SIG-M5 treated with dmso at 0.1 percent for 504 hours (cell line): ENCODE data around the gene TBX22.
"Not testable (repeated sequence)": the region's sequence is repeated elsewhere in the genome, so short reads cannot be mapped to it uniquely, and the experiment has no call there.

Source experiments
- DNase-seq: peaks from one replicate; lab custom pipeline; 2025; ENCODE audit not compliant: unreplicated experiment; lab: John Stamatoyannopoulos, UW

Gene TBX22, protein sequence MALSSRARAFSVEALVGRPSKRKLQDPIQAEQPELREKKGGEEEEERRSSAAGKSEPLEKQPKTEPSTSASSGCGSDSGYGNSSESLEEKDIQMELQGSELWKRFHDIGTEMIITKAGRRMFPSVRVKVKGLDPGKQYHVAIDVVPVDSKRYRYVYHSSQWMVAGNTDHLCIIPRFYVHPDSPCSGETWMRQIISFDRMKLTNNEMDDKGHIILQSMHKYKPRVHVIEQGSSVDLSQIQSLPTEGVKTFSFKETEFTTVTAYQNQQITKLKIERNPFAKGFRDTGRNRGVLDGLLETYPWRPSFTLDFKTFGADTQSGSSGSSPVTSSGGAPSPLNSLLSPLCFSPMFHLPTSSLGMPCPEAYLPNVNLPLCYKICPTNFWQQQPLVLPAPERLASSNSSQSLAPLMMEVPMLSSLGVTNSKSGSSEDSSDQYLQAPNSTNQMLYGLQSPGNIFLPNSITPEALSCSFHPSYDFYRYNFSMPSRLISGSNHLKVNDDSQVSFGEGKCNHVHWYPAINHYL

DNA sequence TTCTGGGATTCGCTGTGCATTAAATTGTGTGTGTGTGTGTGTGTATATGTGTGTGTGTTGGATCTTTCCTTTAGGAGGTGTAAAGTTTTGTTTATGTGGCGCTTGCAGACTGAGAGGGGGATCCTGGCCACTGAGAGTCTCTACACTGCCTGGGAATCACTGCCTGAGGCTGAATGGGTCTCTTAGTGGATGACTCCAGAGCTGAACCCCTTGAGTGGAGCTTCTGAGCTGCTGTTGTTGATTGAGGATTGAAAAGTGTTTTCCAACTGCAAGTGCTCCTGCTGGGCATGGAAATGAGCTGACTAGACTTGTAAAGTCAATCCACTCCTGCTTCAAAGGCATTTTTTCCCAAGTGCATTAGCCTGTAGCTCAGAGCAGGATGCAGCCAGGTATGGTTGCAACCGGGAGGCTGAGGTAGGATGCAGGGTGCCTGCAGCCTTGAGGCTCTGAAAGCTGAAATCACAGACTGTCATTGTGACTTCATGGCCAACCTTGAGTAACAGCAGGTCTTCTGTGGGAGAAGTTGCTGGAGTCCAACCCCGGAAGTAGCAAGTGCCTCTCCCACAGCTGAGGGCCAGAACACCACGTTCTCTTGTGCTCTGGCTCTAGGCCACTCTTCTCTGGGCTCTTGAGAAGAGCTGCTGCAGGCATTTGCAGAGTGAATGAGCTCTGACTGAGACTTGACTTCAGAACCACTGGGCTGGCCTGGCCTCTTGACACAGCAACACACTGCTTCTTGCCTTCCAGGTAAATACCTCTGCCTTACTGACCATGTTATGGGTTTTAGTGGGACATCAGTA is at the start of gene TBX22:
TBX22 (plus strand) TSS at position 613 of the 800 bp plus-strand sequence. CDS start 7,517 bp downstream, outside the sequence.
- no peak for DNase-seq

DNA sequence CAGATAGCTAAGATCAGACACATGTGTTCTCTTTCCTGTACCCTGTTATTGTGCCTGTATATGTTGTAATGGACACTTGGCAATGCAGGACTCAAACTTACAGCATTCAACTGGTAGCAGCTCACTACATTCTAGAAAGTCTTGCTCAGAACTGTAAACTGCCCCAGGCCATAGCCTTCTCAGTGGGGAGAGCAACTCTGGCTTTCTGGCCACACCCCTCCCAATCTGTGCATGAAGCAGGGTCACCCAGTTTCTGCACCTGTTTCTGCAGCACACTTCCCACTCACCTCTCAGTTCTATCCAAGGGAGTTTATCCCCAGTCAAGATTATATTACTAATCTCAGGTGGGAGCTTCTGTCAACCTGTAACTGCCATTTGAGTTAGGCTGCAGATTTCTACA is 38.9 kb upstream of the TBX22 start:
- no peak for DNase-seq

DNA sequence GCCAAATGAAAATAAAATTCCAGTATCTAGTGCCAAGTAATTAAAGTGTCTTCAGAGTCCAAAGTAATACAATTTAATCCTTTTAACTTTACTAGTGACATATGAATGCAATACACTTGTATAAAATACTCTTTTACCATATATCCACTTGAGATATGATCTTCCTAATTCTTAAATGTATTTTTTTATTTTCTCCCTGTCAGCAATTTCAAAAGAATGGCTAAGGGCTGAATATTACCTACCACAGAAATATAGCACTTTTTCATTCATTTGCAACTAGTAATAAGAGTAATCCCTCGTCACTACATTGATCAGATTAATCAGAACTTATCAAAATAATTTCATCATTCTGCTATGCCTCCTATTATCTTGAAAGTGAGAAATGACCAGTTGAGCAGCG is 10.1 kb upstream of the TBX22 start:
- no peak for DNase-seq

DNA sequence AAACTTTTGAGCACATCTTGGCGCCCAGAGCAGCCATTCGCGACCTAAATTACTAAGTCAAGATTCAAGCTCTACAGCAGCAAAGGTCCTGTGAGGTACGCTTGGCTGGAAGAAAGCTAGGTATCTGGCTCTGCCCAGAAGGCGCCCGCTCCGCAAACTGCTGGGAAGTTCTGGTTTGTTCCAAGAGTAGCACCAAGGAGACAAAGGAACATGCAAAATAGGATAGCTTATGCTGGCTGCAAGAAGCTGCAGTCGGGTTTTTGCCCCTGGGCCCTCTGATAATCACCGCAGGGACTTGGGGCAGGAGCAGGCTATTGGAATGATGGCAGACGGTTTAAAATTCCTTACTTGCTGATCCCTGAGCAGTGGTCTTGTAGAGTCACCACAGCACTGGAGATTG is 3.0 kb upstream of the TBX22 start:
- no peak for DNase-seq

DNA sequence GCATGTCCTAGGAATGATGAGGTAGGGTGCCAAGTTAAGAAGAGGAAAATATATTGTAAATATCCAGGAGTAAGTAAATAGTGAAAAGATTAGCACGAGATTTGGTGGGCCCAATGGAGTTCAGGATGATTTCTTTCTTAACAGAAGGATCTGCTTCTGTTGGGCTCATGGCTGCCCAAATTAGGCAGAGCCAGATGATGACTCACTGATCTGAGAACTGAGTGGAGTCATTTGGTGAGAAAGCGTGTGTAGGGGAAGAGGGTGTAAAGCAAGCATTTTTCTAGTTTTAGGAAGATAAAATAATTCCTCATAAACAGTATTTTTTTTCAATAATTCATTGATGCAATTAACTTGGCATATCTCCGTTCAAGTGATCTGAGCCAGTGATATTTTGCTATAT is 1.6 kb downstream of the TBX22 start:
- DNase-seq: no peak

DNA sequence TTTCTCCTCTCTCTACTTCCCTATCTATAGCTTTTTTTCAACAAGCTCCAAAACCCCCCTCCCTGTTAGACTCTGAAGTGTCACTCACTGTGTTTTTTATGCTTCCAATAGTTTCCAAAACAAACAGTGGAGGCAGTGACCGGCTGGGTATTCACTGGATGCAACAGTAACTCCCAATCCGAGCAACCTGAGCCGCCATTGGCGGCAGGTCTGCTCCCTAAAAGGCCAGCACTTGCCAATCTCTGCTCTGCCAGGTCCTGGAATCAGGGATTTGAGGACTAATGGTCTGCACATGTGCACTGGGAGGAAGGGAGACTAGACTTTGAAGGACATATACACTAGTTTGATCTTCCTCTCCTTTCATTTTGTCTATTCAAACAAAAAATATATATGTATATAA is 7.1 kb downstream of the TBX22 start:
- DNase-seq: no peak

DNA sequence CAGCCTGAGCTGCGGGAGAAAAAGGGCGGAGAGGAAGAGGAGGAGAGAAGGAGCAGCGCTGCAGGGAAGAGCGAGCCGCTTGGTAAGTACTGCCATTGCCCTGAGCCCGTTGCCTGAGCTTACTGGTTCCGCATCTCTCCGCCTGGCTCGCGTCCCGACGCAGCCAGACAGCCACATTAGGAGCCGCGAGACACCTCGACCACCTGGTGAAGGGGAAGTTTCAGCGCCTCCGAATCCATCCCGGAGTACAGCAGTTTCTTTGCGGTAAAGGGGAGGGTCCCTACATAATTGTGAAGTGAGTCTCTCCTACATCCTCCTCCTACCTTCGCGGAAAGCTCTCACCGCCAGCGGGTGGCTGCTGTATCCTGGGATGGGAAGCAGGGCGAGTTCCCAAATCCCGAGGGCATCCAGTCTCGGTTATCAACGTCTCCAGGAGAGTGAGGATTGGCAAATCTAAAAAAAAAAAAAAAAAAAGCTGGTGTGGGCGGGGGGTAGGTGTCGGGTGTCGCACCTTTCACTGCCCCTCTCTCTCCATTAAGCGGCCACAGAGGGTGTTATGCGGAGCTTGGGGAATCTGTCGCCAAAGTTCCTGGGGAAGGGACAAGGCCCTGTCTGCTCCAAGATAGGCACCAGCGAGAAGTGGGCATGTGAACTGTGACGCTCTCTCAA is 7.9 kb downstream of the TBX22 start:
- DNase-seq: no peak

DNA sequence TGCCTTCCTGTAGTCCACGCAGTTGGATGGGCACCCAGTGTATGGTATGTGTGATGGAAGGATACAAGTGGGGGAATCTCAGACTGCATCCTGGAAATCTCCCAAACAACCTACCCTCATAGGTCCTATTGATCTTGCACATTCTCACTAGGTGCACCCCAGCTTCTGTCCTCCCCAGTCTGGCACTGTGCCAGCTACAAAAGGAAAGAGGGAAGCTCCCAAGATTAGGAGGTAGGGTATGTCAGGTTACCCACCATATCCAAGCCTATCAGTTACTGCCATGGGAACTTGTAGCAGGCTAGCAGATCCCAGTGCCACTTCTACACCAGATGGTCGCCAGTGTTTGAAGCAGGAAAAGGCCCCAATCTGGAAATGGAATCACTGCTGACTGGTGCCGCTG is 11.6 kb downstream of the TBX22 start:
- no peak for DNase-seq

DNA sequence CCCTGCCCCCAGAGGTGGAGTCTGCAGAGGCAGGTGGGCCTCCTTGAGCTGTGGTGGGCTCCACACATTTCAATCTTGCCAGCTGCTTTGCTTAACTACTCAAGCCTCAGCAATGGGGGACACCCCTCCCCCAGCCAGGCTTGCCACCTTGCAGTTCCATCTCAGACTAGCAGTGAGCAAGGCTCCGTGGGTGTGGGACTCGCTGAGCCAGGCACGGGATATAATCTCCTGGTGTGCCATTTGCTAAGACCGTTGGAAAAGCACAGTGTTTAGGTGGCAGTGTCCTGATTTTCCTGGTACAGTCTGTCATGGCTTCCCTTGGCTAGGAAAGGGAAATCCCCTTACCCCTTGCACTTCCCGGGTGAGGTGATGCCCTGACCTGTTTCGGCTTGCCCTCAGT is 51.6 kb downstream of the TBX22 start:
- not testable (repeated sequence) for DNase-seq

DNA sequence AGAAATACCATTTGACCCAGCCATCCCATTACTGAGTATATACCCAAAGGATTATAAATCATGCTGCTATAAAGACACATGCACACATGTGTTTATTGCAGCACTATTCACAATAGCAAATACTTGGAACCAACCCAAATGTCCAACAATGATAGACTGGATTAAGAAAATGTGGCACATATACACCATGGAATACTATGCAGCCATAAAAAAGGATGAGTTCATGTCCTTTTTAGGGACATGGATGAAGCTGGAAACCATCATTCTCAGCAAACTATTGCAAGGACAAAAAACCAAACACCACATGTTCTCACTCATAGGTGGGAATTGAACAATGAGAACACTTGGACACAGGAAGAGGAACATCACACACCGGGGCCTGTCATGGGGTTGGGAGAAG is 61.1 kb downstream of the TBX22 start:
- DNase-seq: not testable (repeated sequence)
